ENCODE data around the gene EIF2AK2. TPM values are rescaled to one million over a fixed set of nuclear protein-coding genes. Genes with fewer than 3 reads are reported as not detected.

The EIF2AK2 gene
- total RNA-seq, 4 donors from 2014 or later: 8.1 to 21.4 (median 16.7) TPM

GRCh38 chr2:37117566-37117965, 39.2 kb downstream of the EIF2AK2 start:
- TF ChIP-seq CTCF (IDR thresholded peaks at IDR 0.05) (no peak), POLR2A (IDR thresholded peaks at IDR 0.05) (no peak)
- no peak for DNase-seq
- H3K27ac ChIP-seq: no peak overlapping the region
- no peaks in the 10 kb centered on the region for H3K9me3 ChIP-seq
- intact Hi-C loops (cut with DNase I): no loop called here
- no peaks in the 10 kb centered on the region for H3K27me3 ChIP-seq
- no peak overlapping the region for H3K4me3 ChIP-seq
- H3K36me3 ChIP-seq: peaks cover 8 to 94% (median 8%) of the 10 kb centered on the region in 3 donors
- H3K4me1 ChIP-seq: no peaks in the 10 kb centered on the region
- 100% methylated on average over 1 of the region's 1 CpG for WGBS, 2 donors

GRCh38 chr2:37111958-37112357, 44.8 kb downstream of the EIF2AK2 start:
- peaks cover 8 to 76% (median 8%) of the 10 kb centered on the region in 3 donors for H3K36me3 ChIP-seq
- H3K4me1 ChIP-seq: peaks cover 0 to 5% (median 0%) of the 10 kb centered on the region in 3 donors
- H3K4me3 ChIP-seq: no peak overlapping the region
- no peak overlapping the region for H3K27ac ChIP-seq
- TF ChIP-seq POLR2A (IDR thresholded peaks at IDR 0.05) (no peak), CTCF (IDR thresholded peaks at IDR 0.05) (no peak)
- intact Hi-C loops (cut with DNase I): no loop called here
- H3K27me3 ChIP-seq: no peaks in the 10 kb centered on the region
- WGBS, 2 donors: 100% methylated on average over 1 to 2 of the region's 2 CpGs
- no peaks in the 10 kb centered on the region for H3K9me3 ChIP-seq
- no peak for DNase-seq

- WGBS, 2 donors: 52 to 64% methylated on average over 4 of the region's 4 CpGs
- TF ChIP-seq CTCF (IDR thresholded peaks at IDR 0.05) (no peak), POLR2A (IDR thresholded peaks at IDR 0.05) (no peak)
- H3K27ac ChIP-seq: no peak overlapping the region
- peaks cover 0 to 76% (median 14%) of the 10 kb centered on the region in 3 donors for H3K36me3 ChIP-seq
- H3K9me3 ChIP-seq: no peaks in the 10 kb centered on the region
- H3K27me3 ChIP-seq: no peaks in the 10 kb centered on the region
- no peak overlapping the region for H3K4me3 ChIP-seq
- peaks cover 0 to 5% (median 0%) of the 10 kb centered on the region in 3 donors for H3K4me1 ChIP-seq
- DNase-seq: no peak
- intact Hi-C loops (cut with DNase I): no loop called here
These were observed 46.2 kb downstream of the EIF2AK2 start for GRCh38 chr2:37110306-37111212.

GRCh38 chr2:37109523-37109922, 47.3 kb downstream of the EIF2AK2 start:
- Histone ChIP-seq H3K9me3 (no peaks in the 10 kb centered on the region), H3K4me1 (peaks cover 0 to 5% (median 0%) of the 10 kb centered on the region in 3 donors), H3K27me3 (no peaks in the 10 kb centered on the region), H3K4me3 (no peak overlapping the region), H3K36me3 (peaks cover 0 to 79% (median 14%) of the 10 kb centered on the region in 3 donors), H3K27ac (no peak overlapping the region)
- WGBS, 2 donors: 84 to 90% methylated on average over 4 of the region's 4 CpGs
- no peak for DNase-seq
- intact Hi-C loops (cut with DNase I): no loop called here
- TF ChIP-seq POLR2A (IDR thresholded peaks at IDR 0.05) (no peak), CTCF (IDR thresholded peaks at IDR 0.05) (no peak)

- peaks cover 0 to 96% (median 21%) of the 10 kb centered on the region in 3 donors for H3K36me3 ChIP-seq
- H3K4me1 ChIP-seq: no peaks in the 10 kb centered on the region
- intact Hi-C loops (cut with DNase I): no loop called here
- no peaks in the 10 kb centered on the region for H3K27me3 ChIP-seq
- no peak for DNase-seq
- no peaks in the 10 kb centered on the region for H3K9me3 ChIP-seq
- no peak overlapping the region for H3K27ac ChIP-seq
- H3K4me3 ChIP-seq: no peak overlapping the region
- TF ChIP-seq POLR2A (IDR thresholded peaks at IDR 0.05) (no peak), CTCF (IDR thresholded peaks at IDR 0.05) (no peak)
- 82 to 88% methylated on average over 5 of the region's 5 CpGs for WGBS, 2 donors
These were observed 51.6 kb downstream of the EIF2AK2 start for GRCh38 chr2:37105150-37105549.

Data from esophagus squamous epithelium (tissue), 5 donors.